HEK293 (cell line): ENCODE results near the gene POGLUT2.

Source experiments
- HOXA7 ChIP-seq: sonication (generic); formaldehyde crosslinking; IDR thresholded peaks from 2 replicates; pipeline ENCODE4 v1.8.1; 2022; ENCODE audit warnings: missing genetic modification reagents, borderline replicate concordance
- HOXC10 ChIP-seq: sonication (generic); formaldehyde crosslinking; IDR thresholded peaks from 2 replicates; pipeline ENCODE4 v1.8.1; 2023; ENCODE audit warnings: mild to moderate bottlenecking, missing genetic modification reagents
- REPIN1 ChIP-seq: fragments of 450-650 bp; formaldehyde crosslinking; IDR thresholded peaks from 2 replicates; pipeline ENCODE4 v1.5.1; 2017; ENCODE audit warnings: missing biosample characterization, missing genetic modification characterization, low read depth
- ZBTB17 ChIP-seq: fragments of 450-650 bp; formaldehyde crosslinking; IDR thresholded peaks from 2 replicates; pipeline ENCODE4 v1.5.1; 2016; ENCODE audit warnings: missing biosample characterization, missing genetic modification characterization
- ZFP41 ChIP-seq: fragments of 450-650 bp; formaldehyde crosslinking; IDR thresholded peaks from 2 replicates; pipeline ENCODE4 v1.5.1; 2016; ENCODE audit warnings: missing biosample characterization, missing genetic modification characterization, borderline replicate concordance
- ZFP69B ChIP-seq: fragments of 450-650 bp; formaldehyde crosslinking; IDR thresholded peaks from 2 replicates; pipeline ENCODE4 v1.5.1; 2016; ENCODE audit warnings: missing biosample characterization, missing genetic modification characterization
- ZNF140 ChIP-seq: fragments of 450-650 bp; formaldehyde crosslinking; IDR thresholded peaks from 2 replicates; pipeline ENCODE4 v1.5.1; 2016; ENCODE audit warnings: missing biosample characterization, missing genetic modification characterization
- ZNF248 ChIP-seq: fragments of 450-650 bp; formaldehyde crosslinking; IDR thresholded peaks from 2 replicates; pipeline ENCODE4 v1.5.1; 2017; ENCODE audit warnings: missing biosample characterization, missing genetic modification characterization
- ZNF324 ChIP-seq: fragments of 450-650 bp; formaldehyde crosslinking; IDR thresholded peaks from 2 replicates; pipeline ENCODE4 v1.5.1; 2016; ENCODE audit warnings: missing biosample characterization, missing genetic modification characterization
- ZNF514 ChIP-seq: fragments of 450-650 bp; formaldehyde crosslinking; IDR thresholded peaks from 2 replicates; pipeline ENCODE4 v1.5.1; 2016; ENCODE audit warnings: missing biosample characterization, missing genetic modification characterization
- ZNF530 ChIP-seq: fragments of 450-650 bp; formaldehyde crosslinking; IDR thresholded peaks from 2 replicates; pipeline ENCODE4 v1.5.1; 2016; ENCODE audit warnings: low read depth, missing biosample characterization, missing genetic modification characterization
- ZNF544 ChIP-seq: fragments of 450-650 bp; formaldehyde crosslinking; IDR thresholded peaks from 2 replicates; pipeline ENCODE4 v1.5.0; 2017; ENCODE audit warnings: missing biosample characterization, missing genetic modification characterization
- ZNF548 ChIP-seq: fragments of 450-650 bp; formaldehyde crosslinking; IDR thresholded peaks from 2 replicates; pipeline ENCODE4 v1.5.1; 2016; ENCODE audit warnings: missing biosample characterization, missing genetic modification characterization
- ZNF558 ChIP-seq: fragments of 450-650 bp; formaldehyde crosslinking; IDR thresholded peaks from 2 replicates; pipeline ENCODE4 v1.5.1; 2016; ENCODE audit warnings: missing biosample characterization, missing genetic modification characterization
- ZNF561 ChIP-seq: fragments of 450-650 bp; IDR thresholded peaks from 2 replicates; pipeline ENCODE4 v1.5.1; 2018; ENCODE audit warnings: missing biosample characterization, missing genetic modification characterization, borderline replicate concordance
- ZNF600 ChIP-seq: fragments of 450-650 bp; formaldehyde crosslinking; IDR thresholded peaks from 2 replicates; pipeline ENCODE4 v1.5.1; 2016; ENCODE audit warnings: missing biosample characterization, missing genetic modification characterization
- ZNF654 ChIP-seq: fragments of 450-650 bp; formaldehyde crosslinking; IDR thresholded peaks from 2 replicates; pipeline ENCODE4 v1.5.1; 2016; ENCODE audit warnings: low read depth, missing biosample characterization, missing genetic modification characterization
- ZNF658 ChIP-seq: fragments of 450-650 bp; formaldehyde crosslinking; IDR thresholded peaks from 2 replicates; pipeline ENCODE4; 2016; ENCODE audit warnings: missing biosample characterization, missing genetic modification characterization
- ZNF701 ChIP-seq: fragments of 450-650 bp; formaldehyde crosslinking; IDR thresholded peaks from 2 replicates; pipeline ENCODE4 v1.5.1; 2016; ENCODE audit warnings: missing biosample characterization, missing genetic modification characterization
- TF ChIP-seq, protein P1 (sequence below): fragments of 450-650 bp; formaldehyde crosslinking; IDR thresholded peaks from 2 replicates; pipeline ENCODE4 v1.5.1; 2016; ENCODE audit warnings: missing biosample characterization, missing genetic modification characterization, low read depth
- TF ChIP-seq, protein P2 (sequence below): fragments of 450-650 bp; formaldehyde crosslinking; IDR thresholded peaks from 2 replicates; pipeline ENCODE4 v1.5.1; 2016; ENCODE audit warnings: missing biosample characterization, missing genetic modification characterization
- TF ChIP-seq, protein P3 (sequence below): IDR thresholded peaks from 2 replicates; pipeline ENCODE4 v1.6.1; 2011; ENCODE audit warnings: mild to moderate bottlenecking, low read depth, low read length, borderline replicate concordance
- TF ChIP-seq, protein P4 (sequence below): fragments of 450-650 bp; formaldehyde crosslinking; optimal IDR thresholded peaks from 2 replicates; pipeline ENCODE3; 2016; ENCODE audit warnings: missing biosample characterization, mild to moderate bottlenecking, missing genetic modification characterization
- TF ChIP-seq, protein P5 (sequence below): fragments of 450-650 bp; formaldehyde crosslinking; IDR thresholded peaks from 2 replicates; pipeline ENCODE4 v1.5.1; 2017; ENCODE audit warnings: missing biosample characterization, missing genetic modification characterization
- TF ChIP-seq, protein P6 (sequence below): fragments of 450-650 bp; formaldehyde crosslinking; IDR thresholded peaks from 2 replicates; pipeline ENCODE4 v1.5.1; 2016; ENCODE audit warnings: missing biosample characterization, missing genetic modification characterization
- TF ChIP-seq, protein P7 (sequence below): fragments of 450-650 bp; formaldehyde crosslinking; IDR thresholded peaks from 2 replicates; pipeline ENCODE4 v1.5.1; 2016; ENCODE audit warnings: missing biosample characterization, missing genetic modification characterization

The POGLUT2 gene

DNA sequence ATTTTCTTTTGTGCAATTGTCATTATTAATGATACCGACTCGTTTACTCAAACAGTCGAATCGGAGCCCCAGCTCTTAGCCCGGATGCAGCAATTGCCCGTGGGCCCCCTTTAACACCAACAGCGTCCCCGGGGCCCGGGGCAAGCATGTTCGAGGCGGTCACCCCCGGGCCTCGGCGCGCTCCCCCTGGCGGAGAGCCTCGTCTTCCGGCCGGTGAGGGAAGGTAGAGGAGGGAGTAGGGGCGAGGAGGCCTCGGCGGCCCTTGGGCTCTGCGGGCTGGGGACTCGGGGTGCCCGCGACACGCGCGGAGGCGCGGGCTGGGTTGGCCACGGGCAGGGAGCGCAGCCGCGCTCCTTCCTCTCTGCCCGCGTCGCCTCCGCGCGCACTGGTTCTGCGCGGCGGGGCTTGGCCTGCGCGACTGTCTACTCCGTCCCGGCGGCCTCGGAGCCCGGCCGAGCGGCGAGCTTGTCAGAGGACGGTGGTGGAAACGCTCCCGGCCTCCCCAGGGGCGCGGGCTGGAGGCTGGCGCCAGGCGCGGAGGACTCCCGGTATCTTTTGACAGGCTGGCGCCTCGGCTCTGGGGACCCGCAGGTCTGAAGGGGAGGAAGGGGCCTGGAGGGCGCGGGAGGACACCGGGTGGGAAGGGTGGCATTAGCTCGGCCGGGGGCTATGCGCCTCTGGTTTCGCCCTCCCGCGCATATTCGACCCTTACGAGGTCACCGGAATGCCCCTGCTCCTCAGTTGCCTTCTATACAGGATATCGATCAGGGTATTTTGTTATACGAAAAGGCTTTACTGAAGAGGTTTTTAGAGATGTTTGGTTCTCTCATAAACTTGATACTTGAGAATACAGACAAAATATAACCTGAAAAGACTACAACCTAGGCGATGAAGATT is 1.6 kb upstream of the POGLUT2 start (continued):
- TF ChIP-seq, protein P1, sequence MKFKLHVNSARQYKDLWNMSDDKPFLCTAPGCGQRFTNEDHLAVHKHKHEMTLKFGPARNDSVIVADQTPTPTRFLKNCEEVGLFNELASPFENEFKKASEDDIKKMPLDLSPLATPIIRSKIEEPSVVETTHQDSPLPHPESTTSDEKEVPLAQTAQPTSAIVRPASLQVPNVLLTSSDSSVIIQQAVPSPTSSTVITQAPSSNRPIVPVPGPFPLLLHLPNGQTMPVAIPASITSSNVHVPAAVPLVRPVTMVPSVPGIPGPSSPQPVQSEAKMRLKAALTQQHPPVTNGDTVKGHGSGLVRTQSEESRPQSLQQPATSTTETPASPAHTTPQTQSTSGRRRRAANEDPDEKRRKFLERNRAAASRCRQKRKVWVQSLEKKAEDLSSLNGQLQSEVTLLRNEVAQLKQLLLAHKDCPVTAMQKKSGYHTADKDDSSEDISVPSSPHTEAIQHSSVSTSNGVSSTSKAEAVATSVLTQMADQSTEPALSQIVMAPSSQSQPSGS (tag by site-specific recombination): no peak
- TF ChIP-seq, protein P2, sequence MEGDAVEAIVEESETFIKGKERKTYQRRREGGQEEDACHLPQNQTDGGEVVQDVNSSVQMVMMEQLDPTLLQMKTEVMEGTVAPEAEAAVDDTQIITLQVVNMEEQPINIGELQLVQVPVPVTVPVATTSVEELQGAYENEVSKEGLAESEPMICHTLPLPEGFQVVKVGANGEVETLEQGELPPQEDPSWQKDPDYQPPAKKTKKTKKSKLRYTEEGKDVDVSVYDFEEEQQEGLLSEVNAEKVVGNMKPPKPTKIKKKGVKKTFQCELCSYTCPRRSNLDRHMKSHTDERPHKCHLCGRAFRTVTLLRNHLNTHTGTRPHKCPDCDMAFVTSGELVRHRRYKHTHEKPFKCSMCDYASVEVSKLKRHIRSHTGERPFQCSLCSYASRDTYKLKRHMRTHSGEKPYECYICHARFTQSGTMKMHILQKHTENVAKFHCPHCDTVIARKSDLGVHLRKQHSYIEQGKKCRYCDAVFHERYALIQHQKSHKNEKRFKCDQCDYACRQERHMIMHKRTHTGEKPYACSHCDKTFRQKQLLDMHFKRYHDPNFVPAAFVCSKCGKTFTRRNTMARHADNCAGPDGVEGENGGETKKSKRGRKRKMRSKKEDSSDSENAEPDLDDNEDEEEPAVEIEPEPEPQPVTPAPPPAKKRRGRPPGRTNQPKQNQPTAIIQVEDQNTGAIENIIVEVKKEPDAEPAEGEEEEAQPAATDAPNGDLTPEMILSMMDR (tag by site-specific recombination): peak; percentile 80
- TF ChIP-seq, protein P3, sequence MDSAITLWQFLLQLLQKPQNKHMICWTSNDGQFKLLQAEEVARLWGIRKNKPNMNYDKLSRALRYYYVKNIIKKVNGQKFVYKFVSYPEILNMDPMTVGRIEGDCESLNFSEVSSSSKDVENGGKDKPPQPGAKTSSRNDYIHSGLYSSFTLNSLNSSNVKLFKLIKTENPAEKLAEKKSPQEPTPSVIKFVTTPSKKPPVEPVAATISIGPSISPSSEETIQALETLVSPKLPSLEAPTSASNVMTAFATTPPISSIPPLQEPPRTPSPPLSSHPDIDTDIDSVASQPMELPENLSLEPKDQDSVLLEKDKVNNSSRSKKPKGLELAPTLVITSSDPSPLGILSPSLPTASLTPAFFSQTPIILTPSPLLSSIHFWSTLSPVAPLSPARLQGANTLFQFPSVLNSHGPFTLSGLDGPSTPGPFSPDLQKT: no peak
- TF ChIP-seq HOXC10 (no peak), HOXA7 (CRISPR knock-in tag) (no peak), ZNF561 (tag by site-specific recombination) (peak; percentile 82; the same call in 1 of the 2 replicates), ZNF544 (tag by site-specific recombination) (no peak), ZNF600 (tag by site-specific recombination) (peak; percentile 29; the same call in 1 of the 2 replicates), ZNF530 (tag by site-specific recombination) (no peak), ZNF248 (tag by site-specific recombination) (no peak), ZNF658 (no peak), ZNF558 (tag by site-specific recombination) (no peak), REPIN1 (tag by site-specific recombination) (no peak), ZNF140 (tag by site-specific recombination) (no peak), ZNF324 (tag by site-specific recombination) (no peak), ZNF548 (tag by site-specific recombination) (no peak), ZNF654 (tag by site-specific recombination) (no peak), ZNF701 (tag by site-specific recombination) (no peak), ZFP41 (tag by site-specific recombination) (no peak), ZFP69B (tag by site-specific recombination) (peak; percentile 83), ZBTB17 (tag by site-specific recombination) (no peak), ZNF514 (tag by site-specific recombination) (no peak)
- TF ChIP-seq, protein P4, sequence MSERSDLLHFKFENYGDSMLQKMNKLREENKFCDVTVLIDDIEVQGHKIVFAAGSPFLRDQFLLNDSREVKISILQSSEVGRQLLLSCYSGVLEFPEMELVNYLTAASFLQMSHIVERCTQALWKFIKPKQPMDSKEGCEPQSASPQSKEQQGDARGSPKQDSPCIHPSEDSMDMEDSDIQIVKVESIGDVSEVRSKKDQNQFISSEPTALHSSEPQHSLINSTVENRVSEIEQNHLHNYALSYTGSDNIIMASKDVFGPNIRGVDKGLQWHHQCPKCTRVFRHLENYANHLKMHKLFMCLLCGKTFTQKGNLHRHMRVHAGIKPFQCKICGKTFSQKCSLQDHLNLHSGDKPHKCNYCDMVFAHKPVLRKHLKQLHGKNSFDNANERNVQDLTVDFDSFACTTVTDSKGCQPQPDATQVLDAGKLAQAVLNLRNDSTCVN (tag by site-specific recombination): peak; percentile 96
- TF ChIP-seq, protein P5, sequence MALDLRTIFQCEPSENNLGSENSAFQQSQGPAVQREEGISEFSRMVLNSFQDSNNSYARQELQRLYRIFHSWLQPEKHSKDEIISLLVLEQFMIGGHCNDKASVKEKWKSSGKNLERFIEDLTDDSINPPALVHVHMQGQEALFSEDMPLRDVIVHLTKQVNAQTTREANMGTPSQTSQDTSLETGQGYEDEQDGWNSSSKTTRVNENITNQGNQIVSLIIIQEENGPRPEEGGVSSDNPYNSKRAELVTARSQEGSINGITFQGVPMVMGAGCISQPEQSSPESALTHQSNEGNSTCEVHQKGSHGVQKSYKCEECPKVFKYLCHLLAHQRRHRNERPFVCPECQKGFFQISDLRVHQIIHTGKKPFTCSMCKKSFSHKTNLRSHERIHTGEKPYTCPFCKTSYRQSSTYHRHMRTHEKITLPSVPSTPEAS (tag by site-specific recombination): no peak
- TF ChIP-seq, protein P6, sequence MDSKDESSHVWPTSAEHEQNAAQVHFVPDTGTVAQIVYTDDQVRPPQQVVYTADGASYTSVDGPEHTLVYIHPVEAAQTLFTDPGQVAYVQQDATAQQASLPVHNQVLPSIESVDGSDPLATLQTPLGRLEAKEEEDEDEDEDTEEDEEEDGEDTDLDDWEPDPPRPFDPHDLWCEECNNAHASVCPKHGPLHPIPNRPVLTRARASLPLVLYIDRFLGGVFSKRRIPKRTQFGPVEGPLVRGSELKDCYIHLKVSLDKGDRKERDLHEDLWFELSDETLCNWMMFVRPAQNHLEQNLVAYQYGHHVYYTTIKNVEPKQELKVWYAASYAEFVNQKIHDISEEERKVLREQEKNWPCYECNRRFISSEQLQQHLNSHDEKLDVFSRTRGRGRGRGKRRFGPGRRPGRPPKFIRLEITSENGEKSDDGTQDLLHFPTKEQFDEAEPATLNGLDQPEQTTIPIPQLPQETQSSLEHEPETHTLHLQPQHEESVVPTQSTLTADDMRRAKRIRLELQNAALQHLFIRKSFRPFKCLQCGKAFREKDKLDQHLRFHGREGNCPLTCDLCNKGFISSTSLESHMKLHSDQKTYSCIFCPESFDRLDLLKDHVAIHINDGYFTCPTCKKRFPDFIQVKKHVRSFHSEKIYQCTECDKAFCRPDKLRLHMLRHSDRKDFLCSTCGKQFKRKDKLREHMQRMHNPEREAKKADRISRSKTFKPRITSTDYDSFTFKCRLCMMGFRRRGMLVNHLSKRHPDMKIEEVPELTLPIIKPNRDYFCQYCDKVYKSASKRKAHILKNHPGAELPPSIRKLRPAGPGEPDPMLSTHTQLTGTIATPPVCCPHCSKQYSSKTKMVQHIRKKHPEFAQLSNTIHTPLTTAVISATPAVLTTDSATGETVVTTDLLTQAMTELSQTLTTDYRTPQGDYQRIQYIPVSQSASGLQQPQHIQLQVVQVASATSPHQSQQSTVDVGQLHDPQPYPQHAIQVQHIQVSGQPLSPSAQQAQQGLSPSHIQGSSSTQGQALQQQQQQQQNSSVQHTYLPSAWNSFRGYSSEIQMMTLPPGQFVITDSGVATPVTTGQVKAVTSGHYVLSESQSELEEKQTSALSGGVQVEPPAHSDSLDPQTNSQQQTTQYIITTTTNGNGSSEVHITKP (tag by site-specific recombination): peak; percentile 76
- TF ChIP-seq, protein P7, sequence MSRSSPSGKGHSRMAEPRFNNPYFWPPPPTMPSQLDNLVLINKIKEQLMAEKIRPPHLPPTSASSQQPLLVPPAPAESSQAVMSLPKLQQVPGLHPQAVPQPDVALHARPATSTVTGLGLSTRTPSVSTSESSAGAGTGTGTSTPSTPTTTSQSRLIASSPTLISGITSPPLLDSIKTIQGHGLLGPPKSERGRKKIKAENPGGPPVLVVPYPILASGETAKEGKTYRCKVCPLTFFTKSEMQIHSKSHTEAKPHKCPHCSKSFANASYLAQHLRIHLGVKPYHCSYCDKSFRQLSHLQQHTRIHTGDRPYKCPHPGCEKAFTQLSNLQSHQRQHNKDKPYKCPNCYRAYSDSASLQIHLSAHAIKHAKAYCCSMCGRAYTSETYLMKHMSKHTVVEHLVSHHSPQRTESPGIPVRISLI (tag by site-specific recombination): no peak
